Sciatic nerve (tissue), 2 donors: ENCODE data around the gene TNFSF9. TPM values are rescaled to one million over a fixed set of nuclear protein-coding genes. Genes with fewer than 3 reads are reported as not detected.
"Not testable (repeated sequence)": the region's sequence is repeated elsewhere in the genome, so short reads cannot be mapped to it uniquely, and the experiment has no call there.

ENCODE experiments used
- ATAC-seq: fragments of 200-7000 bp; cut with Tn5 transposase; one replicate; pipeline ENCODE4 v1.9.1; 2020; ENCODE audit warnings: mild to moderate bottlenecking, moderate library complexity
- DNase-seq: peaks from one replicate; pipeline ENCODE4 v3.0.0-alpha.2; 2020; ENCODE audit warnings: low spot score
- intact Hi-C: fragments of 100-400 bp; cut with DNase I; formaldehyde crosslinking; loops from one replicate; pipeline ENCODE4 v1.14.2; 2022
- total RNA-seq: library from RNA; stranded (reverse); fragmentation: NEBNext Ultra II Directional; extraction: Animal tissue kit (Norgen Biotek cat#: 25700); gene quantifications from one replicate; pipeline ENCODE4 v1.2.1, GENCODE V29; 2021
- donor health status: DM: no; HTN: no; CAD: no.
- donor health status: DM: no; HTN: no; CAD: no.

The TNFSF9 gene
- total RNA-seq, 1 donor from 2014 or later = 0.62 TPM

- ATAC-seq, DNase-seq, intact Hi-C loops: not testable (repeated sequence)
Observed at GRCh38 chr19:6562437-6562836, 31.6 kb downstream of the TNFSF9 start.

GRCh38 chr19:6564393-6564792 lies 33.6 kb downstream of the TNFSF9 start:
- intact Hi-C loops = no loop called here
- ATAC-seq = no peak
- no peak for DNase-seq

GRCh38 chr19:6566727-6567126 lies 35.9 kb downstream of the TNFSF9 start:
- ATAC-seq, intact Hi-C loops, DNase-seq: not testable (repeated sequence)

GRCh38 chr19:6568010-6568526 lies 37.2 kb downstream of the TNFSF9 start:
- intact Hi-C loops = no loop called here
- DNase-seq = no peak
- no peak for ATAC-seq

GRCh38 chr19:6568816-6569215 lies 38.0 kb downstream of the TNFSF9 start:
- ATAC-seq (no peak), DNase-seq (no peak)
- intact Hi-C loops = no loop called here

- DNase-seq (no peak), ATAC-seq (no peak)
- intact Hi-C loops = no loop called here
Observed at GRCh38 chr19:6570764-6571163, 39.9 kb downstream of the TNFSF9 start.

GRCh38 chr19:6571167-6571566 lies 40.3 kb downstream of the TNFSF9 start:
- intact Hi-C loops = no loop called here
- DNase-seq (no peak), ATAC-seq (no peak)

GRCh38 chr19:6572217-6572616 lies 41.4 kb downstream of the TNFSF9 start:
- intact Hi-C loops = no loop called here
- ATAC-seq (peak; percentile 81), DNase-seq (no peak)

GRCh38 chr19:6573350-6573749 lies 42.5 kb downstream of the TNFSF9 start:
- intact Hi-C loops = no loop called here
- DNase-seq = no peak
- ATAC-seq = no peak

- intact Hi-C loops = no loop called here
- DNase-seq = no peak
Observed at GRCh38 chr19:6576869-6577475, 46.1 kb downstream of the TNFSF9 start.

GRCh38 chr19:6577476-6578125 lies 46.8 kb downstream of the TNFSF9 start:
- DNase-seq (no peak), ATAC-seq (peak; percentile 69)
- intact Hi-C loops = no loop called here

More at GRCh38 chr19:6576869-6577475, 46.1 kb downstream of the TNFSF9 start:
- ATAC-seq = no peak

GRCh38 chr19:6579450-6580178 lies 48.8 kb downstream of the TNFSF9 start:
- DNase-seq (no peak), ATAC-seq (no peak)
- intact Hi-C loops = no loop called here

- DNase-seq = no peak
- intact Hi-C loops = no loop called here
- ATAC-seq = no peak
Observed at GRCh38 chr19:6580313-6580712, 49.5 kb downstream of the TNFSF9 start.

GRCh38 chr19:6582515-6583484 lies 52.0 kb downstream of the TNFSF9 start:
- intact Hi-C loops, DNase-seq, ATAC-seq: not testable (repeated sequence)

Other genes with a start within 250 kb of the TNFSF9 start
- gene ACER1, start 197.4 kb upstream of the TNFSF9 start, total RNA-seq = not detected
- 43.8 TPM for gene CLPP, start 169.5 kb upstream of the TNFSF9 start, total RNA-seq
- gene ALKBH7, start 158.2 kb upstream of the TNFSF9 start, total RNA-seq = 55.6 TPM
- 2.1 TPM for gene PSPN, start 155.1 kb upstream of the TNFSF9 start, total RNA-seq
- gene GTF2F1, start 137.9 kb upstream of the TNFSF9 start, total RNA-seq = 44.7 TPM
- 161 TPM for gene KHSRP, start 106.2 kb upstream of the TNFSF9 start, total RNA-seq
- 0.27 TPM for gene SLC25A41, start 97.3 kb upstream of the TNFSF9 start, total RNA-seq
- gene SLC25A23, start 71.2 kb upstream of the TNFSF9 start, total RNA-seq = 61.9 TPM
- gene CRB3, start 66.8 kb upstream of the TNFSF9 start, total RNA-seq = not detected
- 5.5 TPM for gene DENND1C, start 49.2 kb upstream of the TNFSF9 start, total RNA-seq
- gene TUBB4A, start 28.7 kb upstream of the TNFSF9 start, total RNA-seq = 47.8 TPM
- not detected for gene CD70, start 60.1 kb downstream of the TNFSF9 start, total RNA-seq
- 9.8 TPM for gene TNFSF14, start 139.1 kb downstream of the TNFSF9 start, total RNA-seq
- gene C3, start 189.6 kb downstream of the TNFSF9 start, total RNA-seq = 971 TPM
- gene GPR108, start 206.6 kb downstream of the TNFSF9 start, total RNA-seq = 64.1 TPM
- 131 TPM for gene TRIP10, start 208.7 kb downstream of the TNFSF9 start, total RNA-seq
- gene SH2D3A, start 236.4 kb downstream of the TNFSF9 start, total RNA-seq = 0.45 TPM
- gene VAV1, start 241.7 kb downstream of the TNFSF9 start, total RNA-seq = 12.7 TPM